Activated gamma-delta T cell (primary cell): ENCODE results near the gene PPIB.
"Not testable (repeated sequence)": the region's sequence is repeated elsewhere in the genome, so short reads cannot be mapped to it uniquely, and the experiment has no call there.

Experiments used
- DNase-seq: peaks from one replicate; lab custom pipeline; 2025; lab: John Stamatoyannopoulos, UW

PPIB gene

GRCh38 chr15:64141798-64142512 is 20.9 kb downstream of the PPIB start:
- no peak for DNase-seq

GRCh38 chr15:64138331-64138941 is 24.4 kb downstream of the PPIB start:
- no peak for DNase-seq

DNA sequence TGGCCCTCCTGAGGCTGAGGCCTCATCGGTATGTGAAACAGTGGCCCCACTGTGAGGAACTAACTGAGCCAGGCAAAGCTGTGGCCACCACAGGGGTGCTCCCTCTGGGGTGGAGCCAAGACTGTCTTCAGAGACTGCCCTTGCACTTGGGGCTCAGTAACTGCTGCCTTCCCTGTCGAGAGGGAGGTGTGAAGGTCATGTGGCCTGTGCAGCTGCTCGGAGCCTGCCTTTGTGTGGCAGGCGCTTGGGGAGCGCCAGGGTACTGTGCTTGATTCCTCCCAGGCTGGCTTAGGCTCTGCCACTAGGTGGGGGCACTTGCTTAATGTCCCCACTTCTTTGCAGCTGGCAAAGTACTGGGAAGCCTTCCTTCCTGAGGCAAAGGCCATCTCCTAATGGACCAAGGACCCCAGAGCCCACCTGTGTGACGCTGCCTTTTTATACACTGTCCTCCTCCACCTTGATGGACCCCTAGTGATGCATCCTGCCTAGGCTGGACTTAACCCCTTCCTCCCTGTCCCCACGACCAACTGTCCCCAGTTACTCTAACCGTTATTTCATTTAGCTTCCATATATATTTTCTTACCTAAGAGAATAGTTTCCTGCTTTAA is 25.5 kb downstream of the PPIB start:
- DNase-seq, result no peak

- no peak for DNase-seq
These were observed 26.5 kb downstream of the PPIB start for GRCh38 chr15:64136347-64136746.

GRCh38 chr15:64134345-64134829 is 28.4 kb downstream of the PPIB start:
- no peak for DNase-seq

DNA sequence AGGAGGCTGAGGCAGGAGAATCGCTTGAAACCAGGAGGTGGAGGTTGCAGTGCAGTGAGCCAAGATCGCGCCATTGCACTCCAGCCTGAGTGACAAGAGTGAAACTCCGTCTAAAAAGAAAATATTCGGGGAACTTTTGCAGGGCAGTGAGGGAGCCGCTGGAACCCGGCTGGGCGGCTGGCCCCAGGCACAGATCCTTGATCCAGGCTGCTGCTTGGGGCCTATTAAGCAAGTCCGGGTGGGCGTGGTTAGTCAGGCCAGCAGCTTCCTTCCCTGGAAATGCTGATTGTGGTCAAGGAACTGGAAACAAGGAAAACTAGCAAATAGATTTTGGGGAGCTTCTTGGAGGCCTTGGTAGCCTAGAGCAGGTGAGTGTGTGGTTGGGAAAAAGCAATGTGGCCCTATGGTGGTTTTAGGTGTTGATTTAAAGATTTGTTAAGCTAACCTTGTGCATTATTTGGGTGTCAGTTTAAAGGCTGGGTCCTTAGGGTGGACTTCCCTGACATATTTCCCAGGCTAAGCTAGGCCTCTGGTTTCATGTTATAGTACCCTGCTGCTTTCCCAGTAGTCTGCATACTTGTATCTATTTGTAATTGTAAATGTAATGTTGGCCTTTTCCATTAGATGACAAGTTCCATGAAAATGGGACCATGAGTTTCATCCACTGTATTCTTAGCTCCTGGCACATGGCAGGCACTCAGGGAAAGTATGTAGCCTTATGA is 29.0 kb downstream of the PPIB start:
- no peak for DNase-seq

GRCh38 chr15:64132217-64132616 is 30.6 kb downstream of the PPIB start:
- DNase-seq, result no peak

DNA sequence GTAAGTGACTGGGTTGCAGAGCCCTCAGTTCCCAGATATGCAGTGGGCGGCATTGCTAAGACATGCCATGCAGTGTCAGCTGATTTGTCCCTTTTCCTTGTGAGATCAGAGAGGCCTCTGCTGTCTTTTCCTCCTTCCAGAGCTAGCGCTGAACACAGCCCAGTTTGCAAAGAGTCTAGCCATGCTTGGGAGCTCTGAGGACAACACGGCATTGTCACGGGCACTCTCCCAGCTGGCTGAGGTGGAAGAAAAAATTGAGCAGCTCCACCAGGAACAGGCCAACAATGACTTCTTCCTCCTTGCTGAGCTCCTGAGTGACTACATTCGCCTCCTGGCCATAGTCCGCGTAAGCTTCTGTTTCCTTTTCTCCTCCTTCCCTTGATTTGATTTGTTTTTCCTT is 31.3 kb downstream of the PPIB start:
- DNase-seq, result no peak

GRCh38 chr15:64130159-64130558 is 32.7 kb downstream of the PPIB start:
- DNase-seq, result no peak

DNA sequence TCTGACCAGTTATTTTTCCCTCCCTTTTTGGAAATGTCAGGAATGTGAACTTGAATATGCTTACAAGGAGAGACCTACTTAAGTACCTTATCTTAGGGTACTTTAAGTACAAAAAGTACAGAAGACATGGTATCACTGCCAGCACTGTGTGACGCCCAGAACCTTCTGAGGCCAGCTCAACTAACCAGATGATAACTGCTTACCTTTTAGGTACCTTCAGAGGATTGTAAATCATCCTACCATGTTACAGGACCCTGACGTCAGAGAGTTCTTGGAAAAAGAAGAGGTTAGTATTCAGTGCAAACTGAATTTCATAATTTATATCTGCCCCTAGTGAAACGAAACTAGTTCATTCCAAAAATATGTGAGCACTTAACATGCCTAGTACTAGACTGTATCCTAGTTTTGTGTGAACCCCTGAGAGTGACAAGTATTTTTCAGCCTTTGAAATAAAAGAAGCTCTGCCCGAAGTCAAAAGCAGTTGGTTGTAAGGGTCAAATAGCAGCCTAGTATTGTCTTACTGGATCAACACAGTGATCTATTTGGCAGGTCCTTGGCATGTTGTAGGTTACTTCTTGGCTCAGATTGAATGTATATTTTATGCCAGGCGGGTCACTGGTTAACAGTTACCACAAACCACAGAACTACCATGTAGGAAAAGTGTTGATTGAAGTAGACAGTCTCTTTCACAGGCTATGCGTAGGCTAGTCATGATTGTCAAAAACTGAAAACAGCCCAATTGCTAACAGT is 35.1 kb downstream of the PPIB start:
- no peak for DNase-seq

- no peak for DNase-seq
These were observed 36.8 kb downstream of the PPIB start for GRCh38 chr15:64125978-64126377.

- no peak for DNase-seq
These were observed 39.9 kb downstream of the PPIB start for GRCh38 chr15:64122936-64123351.

DNA sequence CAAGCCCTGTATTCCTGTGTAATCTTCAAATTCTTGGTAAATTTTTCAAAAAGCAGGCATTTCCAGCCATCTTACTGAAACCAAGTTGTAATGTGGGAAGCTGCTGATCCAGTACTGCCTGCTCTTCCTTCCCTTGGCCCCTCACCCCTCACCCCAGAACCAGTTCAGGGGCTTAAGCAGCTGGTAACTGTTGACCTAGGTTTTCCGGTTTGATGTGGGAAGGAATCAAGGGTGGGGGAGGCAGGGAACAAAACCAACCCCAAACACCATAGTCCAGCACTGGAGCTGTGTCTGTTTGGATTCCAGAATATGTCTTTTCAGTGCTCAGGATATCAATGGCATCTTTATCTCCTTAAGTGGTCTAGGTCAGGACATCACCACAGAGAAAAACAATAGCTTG is 40.4 kb downstream of the PPIB start:
- DNase-seq, result no peak

DNA sequence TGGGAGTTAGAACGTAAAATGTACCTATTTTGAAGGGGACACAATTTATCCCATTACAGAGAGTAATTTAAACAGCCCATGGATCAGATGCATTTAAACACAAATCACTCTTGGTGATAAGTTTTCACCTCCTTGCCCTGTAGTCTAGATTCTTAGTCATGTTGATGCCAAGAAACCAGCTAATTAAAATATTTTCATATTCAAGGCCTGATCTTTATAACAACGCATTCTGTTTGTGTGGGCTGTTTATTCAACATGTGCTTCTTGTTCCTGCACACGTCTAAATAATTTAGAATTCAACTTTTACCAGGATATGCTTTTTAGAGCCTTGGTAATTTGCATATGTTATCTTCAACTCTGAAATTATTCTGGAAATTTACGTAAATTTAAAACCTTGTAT is 41.2 kb downstream of the PPIB start:
- no peak for DNase-seq

DNA sequence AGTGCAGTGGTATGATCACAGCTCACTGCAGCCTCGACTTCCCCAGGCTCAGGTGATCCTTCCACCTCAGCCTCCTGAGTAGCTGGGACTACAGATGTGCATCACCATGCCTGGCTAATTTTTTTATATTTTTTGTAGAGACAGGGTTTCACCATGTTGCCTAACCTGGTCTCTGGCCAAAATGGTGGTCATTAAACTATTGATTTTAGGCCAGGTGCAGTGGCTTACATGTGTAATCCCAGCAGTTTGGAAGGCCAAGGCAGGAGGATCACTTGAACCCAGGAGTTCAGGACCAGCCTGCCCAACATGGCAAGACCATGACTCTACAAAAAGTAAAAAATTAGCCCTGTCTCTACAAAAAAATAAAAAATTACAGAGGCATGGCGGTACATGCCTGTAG is 42.5 kb downstream of the PPIB start:
- not testable (repeated sequence) for DNase-seq

GRCh38 chr15:64117759-64118487 is 44.9 kb downstream of the PPIB start:
- no peak for DNase-seq

GRCh38 chr15:64112904-64113303 is 49.9 kb downstream of the PPIB start:
- DNase-seq, result no peak

- DNase-seq, result no peak
These were observed 50.6 kb downstream of the PPIB start for GRCh38 chr15:64112073-64112772.

GRCh38 chr15:64111679-64112050 is 51.2 kb downstream of the PPIB start:
- DNase-seq, result no peak

- no peak for DNase-seq
These were observed 51.7 kb downstream of the PPIB start for GRCh38 chr15:64110950-64111678.
